ENCODE measurements around the gene PEAK3. TPM values are rescaled to one million over a fixed set of nuclear protein-coding genes. Genes with fewer than 3 reads are reported as not detected.

PEAK3 gene
- total and polyA plus RNA-seq, 10 of the 15 experiments (the other 5 are each of a cell fraction or from before 2014, with no cell fraction given): 0.03 to 0.10 (median 0.05) TPM; not detected in 7

DNA sequence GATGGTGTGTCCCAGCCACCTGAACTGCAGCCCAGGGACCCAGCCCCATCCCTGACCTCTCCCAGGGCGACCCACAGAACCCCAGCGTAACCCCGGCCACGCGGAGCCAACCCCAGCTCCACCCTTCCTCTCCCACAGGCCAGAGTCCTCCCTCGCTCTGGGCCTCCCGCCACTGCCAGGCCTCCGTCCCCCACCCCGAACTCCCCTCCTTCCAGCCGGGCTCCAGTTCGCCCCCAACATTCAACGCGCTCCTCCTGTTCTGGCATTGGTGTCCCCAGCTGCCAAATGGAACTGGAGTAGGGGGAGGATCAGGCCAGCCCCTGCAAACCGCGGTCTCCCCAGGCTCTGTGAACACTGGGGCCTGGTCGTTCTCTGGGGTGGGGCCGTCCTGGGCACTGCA, 18.6 kb upstream of the PEAK3 start:
- Histone ChIP-seq H3K9ac (ENCODE audit: control insufficient read depth, insufficient read depth, low read length) (no peak overlapping the region), H4K20me1 (ENCODE audit: control insufficient read depth, insufficient read depth) (no peaks in the 10 kb centered on the region), H2AFZ (ENCODE audit: control insufficient read depth, low read depth, low read length) (no peak overlapping the region), H3K36me3 (ENCODE audit: control insufficient read depth in 2 of 2, insufficient read depth in 2 of 2, low read length in 1 of 2) (no peaks in the 10 kb centered on the region), H3K4me1 (ENCODE audit: control insufficient read depth, insufficient read depth, low read length) (peaks cover 3% of the 10 kb centered on the region; the same call in 1 of the 2 replicates), H3K9me3 (replicated peaks; ENCODE audit: control insufficient read depth, insufficient read depth, low read length) (no peaks in the 10 kb centered on the region), H3K4me3 (no peak overlapping the region), H3K27ac (ENCODE audit: control insufficient read depth, insufficient read depth) (no peak overlapping the region), H3K4me2 (ENCODE audit: control insufficient read depth, insufficient read depth) (no peak overlapping the region), H3K27me3 (replicated peaks in 1 of 2; ENCODE audit: control insufficient read depth in 2 of 2, insufficient read depth in 2 of 2, low read length in 1 of 2) (peaks cover 5 to 9% of the 10 kb centered on the region in 2 experiments), H3K79me2 (ENCODE audit: control insufficient read depth, insufficient read depth, low read length) (no peaks in the 10 kb centered on the region)
- in situ Hi-C loops (cut with MboI) (no loop called here), intact Hi-C loops (cut with micrococcal nuclease; ENCODE audit: unreplicated experiment) (no loop called here)
- TF ChIP-seq, protein P1, sequence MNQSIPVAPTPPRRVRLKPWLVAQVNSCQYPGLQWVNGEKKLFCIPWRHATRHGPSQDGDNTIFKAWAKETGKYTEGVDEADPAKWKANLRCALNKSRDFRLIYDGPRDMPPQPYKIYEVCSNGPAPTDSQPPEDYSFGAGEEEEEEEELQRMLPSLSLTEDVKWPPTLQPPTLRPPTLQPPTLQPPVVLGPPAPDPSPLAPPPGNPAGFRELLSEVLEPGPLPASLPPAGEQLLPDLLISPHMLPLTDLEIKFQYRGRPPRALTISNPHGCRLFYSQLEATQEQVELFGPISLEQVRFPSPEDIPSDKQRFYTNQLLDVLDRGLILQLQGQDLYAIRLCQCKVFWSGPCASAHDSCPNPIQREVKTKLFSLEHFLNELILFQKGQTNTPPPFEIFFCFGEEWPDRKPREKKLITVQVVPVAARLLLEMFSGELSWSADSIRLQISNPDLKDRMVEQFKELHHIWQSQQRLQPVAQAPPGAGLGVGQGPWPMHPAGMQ (IDR thresholded peaks at IDR 0.05; ENCODE audit: borderline replicate concordance): no peak
- TF ChIP-seq SUPT20H (IDR thresholded peaks at IDR 0.05; ENCODE audit: borderline replicate concordance, control insufficient read depth, low read depth, low read length) (no peak), PBX3 (IDR thresholded peaks at IDR 0.05; ENCODE audit: insufficient replicate concordance, low read depth, low read length) (no peak), GABPA (IDR thresholded peaks at IDR 0.05; ENCODE audit: low read depth) (no peak), SIX5 (IDR thresholded peaks at IDR 0.05; ENCODE audit: low read depth, low read length, severe bottlenecking) (no peak), STAT1 (conservative IDR thresholded peaks at IDR 0.05) (no peak), TCF7 (IDR thresholded peaks at IDR 0.05; ENCODE audit: borderline replicate concordance) (no peak), RBBP5 (conservative IDR thresholded peaks at IDR 0.05) (no peak), NKRF (conservative IDR thresholded peaks at IDR 0.05) (no peak), SMARCA5 (IDR thresholded peaks at IDR 0.05) (no peak), RAD21 (IDR thresholded peaks at IDR 0.05; ENCODE audit: insufficient read depth, low read depth, low read length) (no peak)
- CTCF ChIA-PET: no interaction called here
- FAIRE-seq (no peak), ATAC-seq (no peak), DNase-seq (ENCODE audit: low read depth, low spot score) (no peak)
- WGBS (ENCODE audit: insufficient coverage, insufficient replicate concordance, low lambda C conversion rate, missing lambda C conversion rate): 52% methylated on average over 13 of the region's 17 CpGs
- SMC1A ChIA-PET (ENCODE audit: uncharacterized antibody, unreplicated experiment): no interaction called here
- RAD21 ChIA-PET (ENCODE audit: unreplicated experiment): no interaction called here
- POLR2A ChIA-PET: no interaction called here
- no TSS peak for BruUV-seq (replicated peaks)
